OCI-LY7 (cell line): Measurements from ENCODE around the gene EIF3M. TPM values are rescaled to one million over a fixed set of nuclear protein-coding genes. Genes with fewer than 3 reads are reported as not detected.
"Not testable (repeated sequence)": the region's sequence is repeated elsewhere in the genome, so short reads cannot be mapped to it uniquely, and the experiment has no call there.

ENCODE experiments used
- BruUV-seq: library from RNA; stranded (reverse); fragments of 400-500 nt; replicated peaks from 2 replicates; lab custom pipeline; 2021; lab: Mats Ljungman, UMichigan
- CTCF ChIA-PET: fragments of 300-600 bp; sonication (Branson Sonifier 250); formaldehyde crosslinking; loops from one replicate; lab custom pipeline; 2022; ENCODE audit warnings: antibody characterized with exemption; ENCODE audit not compliant: unreplicated experiment; lab: Charles Lee
- POLR2A ChIA-PET: fragments of 300-600 bp; sonication (Branson Sonifier 250); formaldehyde crosslinking; loops from one replicate; lab custom pipeline; 2022; ENCODE audit warnings: antibody characterized with exemption; lab: Charles Lee
- DNase-seq: peaks from one replicate; pipeline ENCODE4 v3.0.0-alpha.2; 2015; ENCODE audit warnings: low spot score
- H2AFZ ChIP-seq: fragments of 200-600 bp; sonication (generic), shearing (Covaris generic); 2 replicates; pipeline ENCODE4 v1.6.1; 2014; ENCODE audit warnings: mild to moderate bottlenecking, antibody characterized with exemption, low read length, moderate library complexity
- H3K27ac ChIP-seq: fragments of 200-600 bp; sonication (generic); 2 replicates; pipeline ENCODE4 v1.5.1; 2014; ENCODE audit warnings: mixed run types, low read depth, mild to moderate bottlenecking, moderate library complexity, low read length, inconsistent platforms; ENCODE audit not compliant: poor library complexity, severe bottlenecking
- H3K36me3 ChIP-seq: fragments of 200-600 bp; sonication (generic); 2 replicates; pipeline ENCODE4 v1.6.1; 2014; ENCODE audit warnings: mild to moderate bottlenecking, antibody characterized with exemption, low read length, moderate library complexity, mixed read lengths; ENCODE audit not compliant: insufficient read depth
- H3K4me1 ChIP-seq: fragments of 200-600 bp; sonication (generic); 2 replicates; pipeline ENCODE4 v1.5.1; 2014; ENCODE audit warnings: mild to moderate bottlenecking, low read length; ENCODE audit not compliant: insufficient read depth, poor library complexity, severe bottlenecking
- H3K4me2 ChIP-seq: fragments of 200-600 bp; sonication (generic); 2 replicates; pipeline ENCODE4 v1.6.1; 2014; ENCODE audit warnings: mild to moderate bottlenecking, low read length
- H3K4me3 ChIP-seq: fragments of 200-600 bp; sonication (generic); 2 replicates; pipeline ENCODE4 v1.5.1; 2014; ENCODE audit warnings: mild to moderate bottlenecking, low read depth, low read length; ENCODE audit not compliant: poor library complexity, severe bottlenecking
- H3K79me2 ChIP-seq: fragments of 200-600 bp; sonication (generic); 2 replicates; pipeline ENCODE4 v1.6.1; 2016; ENCODE audit warnings: low read depth, mild to moderate bottlenecking, low read length, moderate library complexity, mixed read lengths; ENCODE audit not compliant: insufficient read depth
- H3K9me2 ChIP-seq: fragments of 200-600 bp; sonication (generic); 2 replicates; pipeline ENCODE4 v1.6.1; 2016; ENCODE audit warnings: mild to moderate bottlenecking, low read length, mixed read lengths; ENCODE audit not compliant: insufficient read depth
- H3K9me3 ChIP-seq: fragments of 200-600 bp; sonication (generic); 2 replicates; pipeline ENCODE4 v1.6.1; 2014; ENCODE audit warnings: mild to moderate bottlenecking, mixed run types, low read length, mixed read lengths
- H4K20me1 ChIP-seq: fragments of 200-600 bp; sonication (generic); 2 replicates; pipeline ENCODE4 v1.6.1; 2014; ENCODE audit warnings: mild to moderate bottlenecking, antibody characterized with exemption, low read length, moderate library complexity, mixed read lengths; ENCODE audit not compliant: insufficient read depth
- CTCF ChIP-seq: fragments of 200-600 bp; sonication (generic); conservative IDR thresholded peaks from 2 replicates; pipeline ENCODE4 v1.5.1; 2014; ENCODE audit warnings: mild to moderate bottlenecking, antibody characterized with exemption, low read length, moderate library complexity, mixed read lengths
- EZH2phosphoT487 ChIP-seq: fragments of 200-600 bp; sonication (generic); IDR thresholded peaks from 2 replicates; pipeline ENCODE4 v1.6.1; 2018; ENCODE audit warnings: low read depth, borderline replicate concordance, mild to moderate bottlenecking, mixed run types, antibody characterized with exemption, low read length, moderate library complexity, mixed read lengths
- intact Hi-C: fragments of 100-400 bp; cut with micrococcal nuclease; formaldehyde crosslinking; loops from one replicate; pipeline ENCODE4 v1.10.0; 2022; ENCODE audit not compliant: unreplicated experiment
- total RNA-seq, 2 experiments: library from RNA; depleted of rRNA in 1 of 2; stranded (reverse); fragments of >200 nt in 1 of 2; shearing (Covaris generic) in 1 of 2; gene quantifications; 2 replicates each; pipeline ENCODE4 v1.2.3, GENCODE V29; 2014 to 2022

EIF3M gene
- total RNA-seq, 2 experiments from 2014 or later: 329 to 377 TPM

DNA sequence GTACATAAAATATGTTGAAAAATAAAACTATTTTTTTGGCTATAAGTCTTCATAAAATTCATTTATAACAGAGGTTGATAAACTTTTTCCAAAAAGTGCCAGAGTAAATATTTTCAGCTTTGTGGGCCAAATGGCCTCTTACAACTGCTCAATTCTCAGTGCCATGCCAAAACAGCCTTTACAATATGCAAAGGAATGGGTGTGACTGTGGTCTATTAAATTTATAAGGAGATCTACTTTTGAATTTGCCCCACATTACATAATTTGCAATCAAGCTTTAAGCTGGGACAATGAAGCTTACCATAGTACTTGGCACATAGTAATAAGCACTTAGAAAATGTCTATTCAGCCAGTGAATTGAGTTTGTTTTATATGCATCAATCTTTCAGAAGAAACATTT lies 22.6 kb downstream of the EIF3M start:
- no TSS peak for BruUV-seq

GRCh38 chr11:32608826-32609225 lies 25.2 kb downstream of the EIF3M start:
- H3K27ac ChIP-seq, DNase-seq, H3K79me2 ChIP-seq, H2AFZ ChIP-seq, H3K4me1 ChIP-seq, BruUV-seq, H3K9me3 ChIP-seq, intact Hi-C loops, H4K20me1 ChIP-seq, H3K9me2 ChIP-seq, H3K4me2 ChIP-seq, CTCF ChIA-PET, H3K4me3 ChIP-seq: not testable (repeated sequence)
- POLR2A ChIA-PET: interaction anchor here (0.6 kb wide), 1 partner anchor 79 kb away, joined by 3 read pairs; no protein-coding TSS in a partner anchor
- peaks cover 41% of the 10 kb centered on the region for H3K36me3 ChIP-seq

More for the DNA sequence above, 22.6 kb downstream of the EIF3M start:
- intact Hi-C loops: no loop called here
- Histone ChIP-seq H3K9me2 (no peaks in the 10 kb centered on the region), H3K27ac (no peak overlapping the region), H2AFZ (no peak overlapping the region), H3K4me3 (no peak overlapping the region), H3K79me2 (peaks cover 4% of the 10 kb centered on the region; the same call in 1 of the 2 replicates), H3K4me1 (no peaks in the 10 kb centered on the region), H4K20me1 (no peaks in the 10 kb centered on the region; the same call in 1 of the 2 replicates), H3K4me2 (no peak overlapping the region), H3K36me3 (peaks cover 67% of the 10 kb centered on the region), H3K9me3 (no peaks in the 10 kb centered on the region)
- no peak for DNase-seq
- POLR2A ChIA-PET: interaction anchor here (0.6 kb wide), 1 partner anchor 24 kb away, joined by 3 read pairs; no protein-coding TSS in a partner anchor
- TF ChIP-seq EZH2phosphoT487 (no peak), CTCF (no peak)
- CTCF ChIA-PET: no interaction called here

DNA sequence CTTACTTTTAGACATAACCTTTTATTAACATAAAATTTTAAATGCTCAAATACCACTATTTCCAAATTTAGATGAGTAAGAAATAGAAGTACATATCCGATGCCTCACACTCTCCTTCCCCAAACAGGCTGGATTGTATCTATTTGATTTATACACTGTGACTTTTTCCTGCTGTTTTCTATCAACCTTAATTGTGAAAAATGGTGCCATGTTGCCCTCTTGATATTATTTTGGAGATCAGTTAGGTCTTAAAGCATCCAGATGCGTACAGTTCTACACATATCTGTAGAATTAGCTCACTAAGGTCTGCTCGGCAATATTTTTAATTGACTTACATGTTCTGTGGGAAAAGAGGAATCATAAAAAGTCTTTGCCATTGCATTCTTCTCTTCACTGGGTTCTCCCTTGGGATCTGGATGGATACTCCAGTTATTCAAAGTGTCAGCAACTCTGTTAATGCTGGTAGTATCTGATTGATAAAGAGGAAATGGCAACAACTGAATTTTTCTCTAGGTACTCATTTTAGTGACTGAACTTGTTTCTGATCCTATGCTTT lies 27.2 kb downstream of the EIF3M start:
- no peak overlapping the region for H2AFZ ChIP-seq
- POLR2A ChIA-PET: interaction anchor here (0.6 kb wide), 1 partner anchor 230 kb away, joined by 3 read pairs; no protein-coding TSS in a partner anchor
- H3K36me3 ChIP-seq: peaks cover 21% of the 10 kb centered on the region
- TF ChIP-seq EZH2phosphoT487 (no peak), CTCF (no peak)
- intact Hi-C loops: no loop called here
- no TSS peak for BruUV-seq
- no peaks in the 10 kb centered on the region for H3K9me3 ChIP-seq
- no peak overlapping the region for H3K27ac ChIP-seq
- H3K4me1 ChIP-seq: no peaks in the 10 kb centered on the region
- H3K4me2 ChIP-seq: no peak overlapping the region
- no peaks in the 10 kb centered on the region for H3K79me2 ChIP-seq
- no peaks in the 10 kb centered on the region for H4K20me1 ChIP-seq
- CTCF ChIA-PET: no interaction called here
- no peak for DNase-seq
- H3K9me2 ChIP-seq: no peaks in the 10 kb centered on the region
- H3K4me3 ChIP-seq: no peak overlapping the region
